OCI-LY1 (cell line): Measurements from ENCODE around the gene NANS.
"Not testable (repeated sequence)": the region's sequence is repeated elsewhere in the genome, so short reads cannot be mapped to it uniquely, and the experiment has no call there.

ENCODE experiments used
- CTCF ChIP-seq: fragments of 200-600 bp; sonication (generic), shearing (Covaris generic); IDR thresholded peaks from 2 replicates; pipeline ENCODE4 v1.5.1; 2017; ENCODE audit warnings: mild to moderate bottlenecking, antibody characterized with exemption, low read length, moderate library complexity, mixed read lengths
- EZH2 ChIP-seq: fragments of 200-600 bp; sonication (generic), shearing (Covaris generic); IDR thresholded peaks from 2 replicates; pipeline ENCODE4 v1.8.0; 2017; ENCODE audit warnings: borderline replicate concordance, mixed run types, mild to moderate bottlenecking, antibody characterized with exemption, low read length, moderate library complexity, mixed read lengths

GRCh38 chr9:98124091-98124490, 67.6 kb downstream of the NANS start:
- not testable (repeated sequence) for TF ChIP-seq CTCF, EZH2
